ENCODE measurements around the gene FBXO7. TPM values are rescaled to one million over a fixed set of nuclear protein-coding genes. Genes with fewer than 3 reads are reported as not detected.

The FBXO7 gene
- total and polyA plus RNA-seq, 2 experiments from 2014 or later: 38.6 to 68.5 TPM

GRCh38 chr22:32509045-32509444 is 34.4 kb downstream of the FBXO7 start (continued):
- TF ChIP-seq, protein P1, sequence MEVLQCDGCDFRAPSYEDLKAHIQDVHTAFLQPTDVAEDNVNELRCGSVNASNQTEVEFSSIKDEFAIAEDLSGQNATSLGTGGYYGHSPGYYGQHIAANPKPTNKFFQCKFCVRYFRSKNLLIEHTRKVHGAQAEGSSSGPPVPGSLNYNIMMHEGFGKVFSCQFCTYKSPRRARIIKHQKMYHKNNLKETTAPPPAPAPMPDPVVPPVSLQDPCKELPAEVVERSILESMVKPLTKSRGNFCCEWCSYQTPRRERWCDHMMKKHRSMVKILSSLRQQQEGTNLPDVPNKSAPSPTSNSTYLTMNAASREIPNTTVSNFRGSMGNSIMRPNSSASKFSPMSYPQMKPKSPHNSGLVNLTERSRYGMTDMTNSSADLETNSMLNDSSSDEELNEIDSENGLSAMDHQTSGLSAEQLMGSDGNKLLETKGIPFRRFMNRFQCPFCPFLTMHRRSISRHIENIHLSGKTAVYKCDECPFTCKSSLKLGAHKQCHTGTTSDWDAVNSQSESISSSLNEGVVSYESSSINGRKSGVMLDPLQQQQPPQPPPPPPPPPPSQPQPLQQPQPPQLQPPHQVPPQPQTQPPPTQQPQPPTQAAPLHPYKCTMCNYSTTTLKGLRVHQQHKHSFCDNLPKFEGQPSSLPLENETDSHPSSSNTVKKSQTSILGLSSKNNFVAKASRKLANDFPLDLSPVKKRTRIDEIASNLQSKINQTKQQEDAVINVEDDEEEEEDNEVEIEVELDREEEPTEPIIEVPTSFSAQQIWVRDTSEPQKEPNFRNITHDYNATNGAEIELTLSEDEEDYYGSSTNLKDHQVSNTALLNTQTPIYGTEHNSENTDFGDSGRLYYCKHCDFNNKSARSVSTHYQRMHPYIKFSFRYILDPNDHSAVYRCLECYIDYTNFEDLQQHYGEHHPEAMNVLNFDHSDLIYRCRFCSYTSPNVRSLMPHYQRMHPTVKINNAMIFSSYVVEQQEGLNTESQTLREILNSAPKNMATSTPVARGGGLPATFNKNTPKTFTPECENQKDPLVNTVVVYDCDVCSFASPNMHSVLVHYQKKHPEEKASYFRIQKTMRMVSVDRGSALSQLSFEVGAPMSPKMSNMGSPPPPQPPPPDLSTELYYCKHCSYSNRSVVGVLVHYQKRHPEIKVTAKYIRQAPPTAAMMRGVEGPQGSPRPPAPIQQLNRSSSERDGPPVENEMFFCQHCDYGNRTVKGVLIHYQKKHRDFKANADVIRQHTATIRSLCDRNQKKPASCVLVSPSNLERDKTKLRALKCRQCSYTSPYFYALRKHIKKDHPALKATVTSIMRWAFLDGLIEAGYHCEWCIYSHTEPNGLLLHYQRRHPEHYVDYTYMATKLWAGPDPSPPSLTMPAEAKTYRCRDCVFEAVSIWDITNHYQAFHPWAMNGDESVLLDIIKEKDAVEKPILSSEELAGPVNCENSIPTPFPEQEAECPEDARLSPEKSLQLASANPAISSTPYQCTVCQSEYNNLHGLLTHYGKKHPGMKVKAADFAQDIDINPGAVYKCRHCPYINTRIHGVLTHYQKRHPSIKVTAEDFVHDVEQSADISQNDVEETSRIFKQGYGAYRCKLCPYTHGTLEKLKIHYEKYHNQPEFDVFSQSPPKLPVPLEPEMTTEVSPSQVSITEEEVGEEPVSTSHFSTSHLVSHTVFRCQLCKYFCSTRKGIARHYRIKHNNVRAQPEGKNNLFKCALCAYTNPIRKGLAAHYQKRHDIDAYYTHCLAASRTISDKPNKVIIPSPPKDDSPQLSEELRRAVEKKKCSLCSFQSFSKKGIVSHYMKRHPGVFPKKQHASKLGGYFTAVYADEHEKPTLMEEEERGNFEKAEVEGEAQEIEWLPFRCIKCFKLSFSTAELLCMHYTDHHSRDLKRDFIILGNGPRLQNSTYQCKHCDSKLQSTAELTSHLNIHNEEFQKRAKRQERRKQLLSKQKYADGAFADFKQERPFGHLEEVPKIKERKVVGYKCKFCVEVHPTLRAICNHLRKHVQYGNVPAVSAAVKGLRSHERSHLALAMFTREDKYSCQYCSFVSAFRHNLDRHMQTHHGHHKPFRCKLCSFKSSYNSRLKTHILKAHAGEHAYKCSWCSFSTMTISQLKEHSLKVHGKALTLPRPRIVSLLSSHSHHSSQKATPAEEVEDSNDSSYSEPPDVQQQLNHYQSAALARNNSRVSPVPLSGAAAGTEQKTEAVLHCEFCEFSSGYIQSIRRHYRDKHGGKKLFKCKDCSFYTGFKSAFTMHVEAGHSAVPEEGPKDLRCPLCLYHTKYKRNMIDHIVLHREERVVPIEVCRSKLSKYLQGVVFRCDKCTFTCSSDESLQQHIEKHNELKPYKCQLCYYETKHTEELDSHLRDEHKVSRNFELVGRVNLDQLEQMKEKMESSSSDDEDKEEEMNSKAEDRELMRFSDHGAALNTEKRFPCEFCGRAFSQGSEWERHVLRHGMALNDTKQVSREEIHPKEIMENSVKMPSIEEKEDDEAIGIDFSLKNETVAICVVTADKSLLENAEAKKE (CRISPR knock-in tag; IDR thresholded peaks at IDR 0.05): no peak
- TF ChIP-seq ZNF331 (CRISPR knock-in tag; IDR thresholded peaks at IDR 0.05; ENCODE audit: low read depth): no peak
- TF ChIP-seq JUNB (IDR thresholded peaks at IDR 0.05; ENCODE audit: unreplicated experiment): no peak
- TF ChIP-seq EZH2 (IDR thresholded peaks at IDR 0.05; ENCODE audit: low read depth, unreplicated experiment): no peak
- TF ChIP-seq EZH2phosphoT487 (IDR thresholded peaks at IDR 0.05; ENCODE audit: unreplicated experiment): no peak
- no peak for TF ChIP-seq POLR2AphosphoS5 (IDR thresholded peaks at IDR 0.05; ENCODE audit: low read depth)
- TF ChIP-seq, protein P2, sequence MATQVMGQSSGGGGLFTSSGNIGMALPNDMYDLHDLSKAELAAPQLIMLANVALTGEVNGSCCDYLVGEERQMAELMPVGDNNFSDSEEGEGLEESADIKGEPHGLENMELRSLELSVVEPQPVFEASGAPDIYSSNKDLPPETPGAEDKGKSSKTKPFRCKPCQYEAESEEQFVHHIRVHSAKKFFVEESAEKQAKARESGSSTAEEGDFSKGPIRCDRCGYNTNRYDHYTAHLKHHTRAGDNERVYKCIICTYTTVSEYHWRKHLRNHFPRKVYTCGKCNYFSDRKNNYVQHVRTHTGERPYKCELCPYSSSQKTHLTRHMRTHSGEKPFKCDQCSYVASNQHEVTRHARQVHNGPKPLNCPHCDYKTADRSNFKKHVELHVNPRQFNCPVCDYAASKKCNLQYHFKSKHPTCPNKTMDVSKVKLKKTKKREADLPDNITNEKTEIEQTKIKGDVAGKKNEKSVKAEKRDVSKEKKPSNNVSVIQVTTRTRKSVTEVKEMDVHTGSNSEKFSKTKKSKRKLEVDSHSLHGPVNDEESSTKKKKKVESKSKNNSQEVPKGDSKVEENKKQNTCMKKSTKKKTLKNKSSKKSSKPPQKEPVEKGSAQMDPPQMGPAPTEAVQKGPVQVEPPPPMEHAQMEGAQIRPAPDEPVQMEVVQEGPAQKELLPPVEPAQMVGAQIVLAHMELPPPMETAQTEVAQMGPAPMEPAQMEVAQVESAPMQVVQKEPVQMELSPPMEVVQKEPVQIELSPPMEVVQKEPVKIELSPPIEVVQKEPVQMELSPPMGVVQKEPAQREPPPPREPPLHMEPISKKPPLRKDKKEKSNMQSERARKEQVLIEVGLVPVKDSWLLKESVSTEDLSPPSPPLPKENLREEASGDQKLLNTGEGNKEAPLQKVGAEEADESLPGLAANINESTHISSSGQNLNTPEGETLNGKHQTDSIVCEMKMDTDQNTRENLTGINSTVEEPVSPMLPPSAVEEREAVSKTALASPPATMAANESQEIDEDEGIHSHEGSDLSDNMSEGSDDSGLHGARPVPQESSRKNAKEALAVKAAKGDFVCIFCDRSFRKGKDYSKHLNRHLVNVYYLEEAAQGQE (IDR thresholded peaks at IDR 0.05; ENCODE audit: unreplicated experiment): no peak
- TF ChIP-seq CREB1 (CRISPR knock-in tag; IDR thresholded peaks at IDR 0.05; ENCODE audit: low read depth): no peak
- TF ChIP-seq STAT1 (IDR thresholded peaks at IDR 0.05; ENCODE audit: unreplicated experiment): no peak
